Measurements from ENCODE around the gene LOC128125822.

Gene LOC128125822

GRCh38 chr6:63574554-63574900, 2.2 kb downstream of the LOC128125822 start:
- TF ChIP-seq, protein P1, sequence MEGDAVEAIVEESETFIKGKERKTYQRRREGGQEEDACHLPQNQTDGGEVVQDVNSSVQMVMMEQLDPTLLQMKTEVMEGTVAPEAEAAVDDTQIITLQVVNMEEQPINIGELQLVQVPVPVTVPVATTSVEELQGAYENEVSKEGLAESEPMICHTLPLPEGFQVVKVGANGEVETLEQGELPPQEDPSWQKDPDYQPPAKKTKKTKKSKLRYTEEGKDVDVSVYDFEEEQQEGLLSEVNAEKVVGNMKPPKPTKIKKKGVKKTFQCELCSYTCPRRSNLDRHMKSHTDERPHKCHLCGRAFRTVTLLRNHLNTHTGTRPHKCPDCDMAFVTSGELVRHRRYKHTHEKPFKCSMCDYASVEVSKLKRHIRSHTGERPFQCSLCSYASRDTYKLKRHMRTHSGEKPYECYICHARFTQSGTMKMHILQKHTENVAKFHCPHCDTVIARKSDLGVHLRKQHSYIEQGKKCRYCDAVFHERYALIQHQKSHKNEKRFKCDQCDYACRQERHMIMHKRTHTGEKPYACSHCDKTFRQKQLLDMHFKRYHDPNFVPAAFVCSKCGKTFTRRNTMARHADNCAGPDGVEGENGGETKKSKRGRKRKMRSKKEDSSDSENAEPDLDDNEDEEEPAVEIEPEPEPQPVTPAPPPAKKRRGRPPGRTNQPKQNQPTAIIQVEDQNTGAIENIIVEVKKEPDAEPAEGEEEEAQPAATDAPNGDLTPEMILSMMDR (IDR thresholded peaks at IDR 0.05; ENCODE audit: unreplicated experiment) = peak; percentile 36
- peaks cover 10% of the 10 kb centered on the region for H3K36me3 Mint-ChIP-seq (ENCODE audit: low read depth, unreplicated experiment)
- H3K27me3 Mint-ChIP-seq (ENCODE audit: unreplicated experiment) = peaks cover 18% of the 10 kb centered on the region
- no peak for DNase-seq (ENCODE audit: low spot score)
- no peaks in the 10 kb centered on the region for H3K9me3 Mint-ChIP-seq (ENCODE audit: unreplicated experiment)
- H3K4me1 Mint-ChIP-seq (ENCODE audit: unreplicated experiment) = peaks cover 15% of the 10 kb centered on the region
- H3K4me3 Mint-ChIP-seq (ENCODE audit: unreplicated experiment) = peak overlapping the region; percentile 98
- peak overlapping the region; percentile 98 for H3K27ac Mint-ChIP-seq (ENCODE audit: unreplicated experiment)

DNA sequence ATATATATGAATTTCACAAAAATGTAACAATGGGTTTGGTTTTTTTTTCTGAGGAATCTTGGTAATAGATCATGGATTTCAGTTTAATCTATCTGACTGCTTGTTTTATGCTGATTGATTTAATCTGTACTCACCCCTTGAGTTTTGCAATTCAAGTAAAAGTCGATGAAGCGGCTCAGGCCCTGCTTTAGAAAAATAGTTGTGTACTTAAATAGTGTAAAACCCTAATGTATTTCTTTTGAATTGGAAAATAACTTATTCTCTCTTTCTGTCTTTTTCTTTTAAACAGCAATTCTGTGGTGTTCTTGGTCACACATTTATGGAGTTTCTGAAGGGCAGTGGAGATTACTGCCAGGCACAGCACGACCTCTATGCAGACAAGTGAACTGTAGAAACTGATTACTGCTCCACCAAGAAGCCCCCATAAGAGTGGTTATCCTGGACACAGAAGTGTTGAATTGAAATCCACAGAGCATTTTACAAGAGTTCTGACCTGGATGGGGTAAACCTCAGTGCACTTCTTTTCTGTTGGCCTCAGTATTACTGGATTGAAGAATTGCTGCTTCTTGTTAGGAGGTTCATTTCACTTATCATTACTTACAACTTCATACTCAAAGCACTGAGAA, 4.0 kb downstream of the LOC128125822 start:
- H3K36me3 Mint-ChIP-seq (ENCODE audit: low read depth, unreplicated experiment) = peaks cover 19% of the 10 kb centered on the region
- no peak overlapping the region for H3K27ac Mint-ChIP-seq (ENCODE audit: unreplicated experiment)
- H3K9me3 Mint-ChIP-seq (ENCODE audit: unreplicated experiment) = no peaks in the 10 kb centered on the region
- TF ChIP-seq, protein P1 (IDR thresholded peaks at IDR 0.05; ENCODE audit: unreplicated experiment) = no peak
- peaks cover 18% of the 10 kb centered on the region for H3K27me3 Mint-ChIP-seq (ENCODE audit: unreplicated experiment)
- H3K4me3 Mint-ChIP-seq (ENCODE audit: unreplicated experiment) = no peak overlapping the region
- DNase-seq (ENCODE audit: low spot score) = no peak
- peaks cover 15% of the 10 kb centered on the region for H3K4me1 Mint-ChIP-seq (ENCODE audit: unreplicated experiment)

- H3K4me1 Mint-ChIP-seq (ENCODE audit: unreplicated experiment) = peaks cover 9% of the 10 kb centered on the region
- peaks cover 10% of the 10 kb centered on the region for H3K27me3 Mint-ChIP-seq (ENCODE audit: unreplicated experiment)
- DNase-seq (ENCODE audit: low spot score) = no peak
- no peak overlapping the region for H3K4me3 Mint-ChIP-seq (ENCODE audit: unreplicated experiment)
- H3K27ac Mint-ChIP-seq (ENCODE audit: unreplicated experiment) = no peak overlapping the region
- peaks cover 16% of the 10 kb centered on the region for H3K36me3 Mint-ChIP-seq (ENCODE audit: low read depth, unreplicated experiment)
- no peaks in the 10 kb centered on the region for H3K9me3 Mint-ChIP-seq (ENCODE audit: unreplicated experiment)
- TF ChIP-seq, protein P1 (IDR thresholded peaks at IDR 0.05; ENCODE audit: unreplicated experiment) = no peak
Observed at GRCh38 chr6:63576985-63577712, 4.9 kb downstream of the LOC128125822 start.

GRCh38 chr6:63578757-63579156, 6.5 kb downstream of the LOC128125822 start:
- peaks cover 8% of the 10 kb centered on the region for H3K27me3 Mint-ChIP-seq (ENCODE audit: unreplicated experiment)
- TF ChIP-seq, protein P1 (IDR thresholded peaks at IDR 0.05; ENCODE audit: unreplicated experiment) = no peak
- H3K9me3 Mint-ChIP-seq (ENCODE audit: unreplicated experiment) = no peaks in the 10 kb centered on the region
- no peak overlapping the region for H3K27ac Mint-ChIP-seq (ENCODE audit: unreplicated experiment)
- H3K36me3 Mint-ChIP-seq (ENCODE audit: low read depth, unreplicated experiment) = peaks cover 16% of the 10 kb centered on the region
- H3K4me1 Mint-ChIP-seq (ENCODE audit: unreplicated experiment) = peaks cover 9% of the 10 kb centered on the region
- DNase-seq (ENCODE audit: low spot score) = no peak
- H3K4me3 Mint-ChIP-seq (ENCODE audit: unreplicated experiment) = no peak overlapping the region
